Common myeloid progenitor, CD34-positive (primary cell): ENCODE data around the gene RAPGEF5.

Experiments
- CTCF ChIA-PET: fragments of 350-600 bp; sonication (Branson Sonifier 250); formaldehyde crosslinking; loops from one replicate; lab custom pipeline; 2021; ENCODE audit warnings: antibody characterized with exemption; lab: Charles Lee
- POLR2A ChIA-PET: fragments of 350-600 bp; sonication (Branson Sonifier 250); formaldehyde crosslinking; loops from one replicate; lab custom pipeline; 2021; ENCODE audit warnings: antibody characterized with exemption; lab: Charles Lee
- DNase-seq, 3 donors: peaks; one replicate each; pipeline versions ENCODE4 v3.0.0 to v3.0.0-alpha.2; 2013
- H3K27ac ChIP-seq, 2 experiments: 1 replicate in 1 of 2; 2 replicates in 1 of 2; pipeline ENCODE4 v1.7.0; 2013; ENCODE audit warnings: inconsistent platforms in 2 of 2, low read length in 2 of 2, mild to moderate bottlenecking in 2 of 2, low read depth in 1 of 2, moderate library complexity in 1 of 2; ENCODE audit not compliant: severe bottlenecking in 2 of 2, insufficient read depth in 1 of 2, poor library complexity in 1 of 2
- H3K27me3 ChIP-seq, 5 experiments: replicated peaks in 2 of 5; 1 replicate in 3 of 5; 2 replicates in 2 of 5; pipeline versions ENCODE4 v1.6.1 to v1.7.0; 2013; ENCODE audit warnings: low read length in 4 of 5, mild to moderate bottlenecking in 2 of 5, moderate library complexity in 2 of 5, inconsistent platforms in 1 of 5; ENCODE audit not compliant: insufficient read depth in 5 of 5, control insufficient read depth in 4 of 5
- H3K36me3 ChIP-seq, 4 experiments: 1 replicate in 2 of 4; 2 replicates in 2 of 4; pipeline versions ENCODE4 v1.6.1 to v1.7.0; 2013; ENCODE audit warnings: low read length in 3 of 4, control low read depth in 1 of 4, mild to moderate bottlenecking in 1 of 4; ENCODE audit not compliant: control insufficient read depth in 4 of 4, insufficient read depth in 4 of 4
- H3K4me1 ChIP-seq, 4 experiments: 1 replicate in 3 of 4; 2 replicates in 1 of 4; pipeline versions ENCODE4 v1.6.1 to v1.7.1; 2013; ENCODE audit warnings: low read length in 3 of 4, mild to moderate bottlenecking in 3 of 4, control low read depth in 1 of 4, inconsistent platforms in 1 of 4, moderate library complexity in 1 of 4; ENCODE audit not compliant: control insufficient read depth in 4 of 4, insufficient read depth in 4 of 4; ENCODE audit errors: control extremely low read depth in 1 of 4
- H3K4me3 ChIP-seq, 7 experiments: 1 replicate in 4 of 7; 2 replicates in 3 of 7; pipeline versions ENCODE4 v1.5.1 to v1.7.0; 2013; ENCODE audit warnings: mild to moderate bottlenecking in 7 of 7, low read length in 6 of 7, moderate library complexity in 6 of 7, inconsistent platforms in 2 of 7, low read depth in 2 of 7, control low read depth in 1 of 7; ENCODE audit not compliant: insufficient read depth in 4 of 7, control insufficient read depth in 1 of 7; ENCODE audit errors: extremely low read depth in 1 of 7
- H3K9me3 ChIP-seq, 5 experiments: 1 replicate in 4 of 5; 2 replicates in 1 of 5; pipeline versions ENCODE4 v1.6.1 to v1.7.1; 2013; ENCODE audit warnings: low read length in 4 of 5, mild to moderate bottlenecking in 2 of 5, inconsistent platforms in 1 of 5, low read depth in 1 of 5, moderate library complexity in 1 of 5; ENCODE audit not compliant: control insufficient read depth in 4 of 5, insufficient read depth in 2 of 5; ENCODE audit errors: control extremely low read depth in 1 of 5
- WGBS: methylation state at CpG from one replicate; pipeline ENCODE4 v1.1.5; 2013; ENCODE audit not compliant: insufficient coverage; 5-methylcytosine and 5-hydroxymethylcytosine counted together

The RAPGEF5 gene

GRCh38 chr7:22090107-22090506, 266.8 kb downstream of the RAPGEF5 start:
- Histone ChIP-seq H3K36me3 (no peaks in the 10 kb centered on the region), H3K4me3 (no peak overlapping the region), H3K27ac (no peak overlapping the region), H3K27me3 (no peaks in the 10 kb centered on the region), H3K4me1 (no peaks in the 10 kb centered on the region), H3K9me3 (no peaks in the 10 kb centered on the region)
- ChIA-PET POLR2A (no interaction called here), CTCF (interaction anchor here (1.7 to 2.5 kb wide), 2 partner anchors 8 to 20 kb away, joined by 6 read pairs; no protein-coding TSS in a partner anchor)
- WGBS, result 94% methylated on average over 14 of the region's 22 CpGs
- DNase-seq, result no peak

- H3K9me3 ChIP-seq, result no peaks in the 10 kb centered on the region
- H3K36me3 ChIP-seq, result no peaks in the 10 kb centered on the region
- POLR2A ChIA-PET, result interaction anchor here (0.6 kb wide), 1 partner anchor 1012 kb away, joined by 3 read pairs; no protein-coding TSS in a partner anchor
- no peaks in the 10 kb centered on the region for H3K27me3 ChIP-seq
- no peak overlapping the region for H3K27ac ChIP-seq
- H3K4me1 ChIP-seq, result no peaks in the 10 kb centered on the region
- no peak for DNase-seq
- CTCF ChIA-PET, result interaction anchor here (0.9 to 1.7 kb wide), 4 partner anchors 10 to 772 kb away, joined by 3 to 6 read pairs (median 3); no protein-coding TSS in a partner anchor
- no peak overlapping the region for H3K4me3 ChIP-seq
Measured at GRCh38 chr7:22088827-22089226, 268.1 kb downstream of the RAPGEF5 start.

GRCh38 chr7:22087861-22088260, 269.1 kb downstream of the RAPGEF5 start:
- 88% methylated on average over 6 of the region's 6 CpGs for WGBS
- Histone ChIP-seq H3K4me1 (peaks cover 0 to 7% (median 2%) of the 10 kb centered on the region in 4 experiments), H3K4me3 (no peak overlapping the region), H3K36me3 (no peaks in the 10 kb centered on the region), H3K9me3 (no peaks in the 10 kb centered on the region), H3K27ac (no peak overlapping the region), H3K27me3 (no peaks in the 10 kb centered on the region)
- POLR2A ChIA-PET, result no interaction called here
- CTCF ChIA-PET, result interaction anchor here (1.0 to 1.2 kb wide), 2 partner anchors 12 to 771 kb away, joined by 3 read pairs; no protein-coding TSS in a partner anchor
- DNase-seq, result no peak

- H3K4me1 ChIP-seq, result peaks cover 4 to 13% (median 8%) of the 10 kb centered on the region in 4 experiments
- WGBS, result 87% methylated on average over 6 of the region's 10 CpGs
- POLR2A ChIA-PET, result no interaction called here
- peak overlapping the region; percentile 49 to 89 (median 72) for H3K4me3 ChIP-seq
- H3K36me3 ChIP-seq, result no peaks in the 10 kb centered on the region
- DNase-seq, result peak in 2 of 3 donors; percentile 51 to 74
- H3K27me3 ChIP-seq, result peaks cover 0 to 9% (median 6%) of the 10 kb centered on the region in 5 experiments
- CTCF ChIA-PET, result interaction anchor here (0.5 to 2.6 kb wide), 16 partner anchors 8 to 829 kb away, joined by 3 to 8 read pairs (median 4); no protein-coding TSS in a partner anchor
- H3K9me3 ChIP-seq, result peaks cover 0 to 5% (median 0%) of the 10 kb centered on the region in 5 experiments
- no peak overlapping the region for H3K27ac ChIP-seq
Measured at GRCh38 chr7:22083704-22084240, 273.2 kb downstream of the RAPGEF5 start.

- 0% methylated on average over 45 of the region's 55 CpGs for WGBS
- Histone ChIP-seq H3K27ac (no peak overlapping the region), H3K36me3 (no peaks in the 10 kb centered on the region), H3K27me3 (peaks cover 0 to 9% (median 6%) of the 10 kb centered on the region in 5 experiments), H3K4me3 (peak overlapping the region; percentile 49 to 89 (median 72)), H3K9me3 (peaks cover 0 to 5% (median 0%) of the 10 kb centered on the region in 5 experiments), H3K4me1 (peaks cover 4 to 13% (median 8%) of the 10 kb centered on the region in 4 experiments)
- DNase-seq, result peak; percentile 75 to 88 (median 86)
- CTCF ChIA-PET, result interaction anchor here (0.5 to 2.6 kb wide), 17 partner anchors 9 to 829 kb away, joined by 3 to 8 read pairs (median 4); no protein-coding TSS in a partner anchor
- POLR2A ChIA-PET, result no interaction called here
Measured at GRCh38 chr7:22082886-22083703, 273.9 kb downstream of the RAPGEF5 start.

- 0% methylated on average over 9 of the region's 10 CpGs for WGBS
- Histone ChIP-seq H3K4me1 (peaks cover 4 to 13% (median 8%) of the 10 kb centered on the region in 4 experiments), H3K9me3 (peaks cover 0 to 5% (median 0%) of the 10 kb centered on the region in 5 experiments), H3K36me3 (no peaks in the 10 kb centered on the region), H3K27me3 (peaks cover 0 to 9% (median 6%) of the 10 kb centered on the region in 5 experiments), H3K4me3 (peak overlapping the region; percentile 49 to 89 (median 72)), H3K27ac (no peak overlapping the region)
- DNase-seq, result no peak
- CTCF ChIA-PET, result interaction anchor here (0.9 to 1.1 kb wide), 3 partner anchors 20 to 393 kb away, joined by 3 read pairs; no protein-coding TSS in a partner anchor
- POLR2A ChIA-PET, result no interaction called here
Measured at GRCh38 chr7:22082553-22082885, 274.4 kb downstream of the RAPGEF5 start.
